H1 (cell line): ENCODE results near the gene TBX6. TPM values are rescaled to one million over a fixed set of nuclear protein-coding genes. Genes with fewer than 3 reads are reported as not detected.

Experiments used
- ASH2L ChIP-seq: fragments of 200-600, 300-600 bp; sonication (generic); IDR thresholded peaks from one replicate; pipeline ENCODE4 v1.7.1; 2017; ENCODE audit warnings: low read length
- ATF2 ChIP-seq: IDR thresholded peaks from 2 replicates; pipeline ENCODE4 v1.6.1; 2012; ENCODE audit warnings: low read length, inconsistent platforms
- BRCA1 ChIP-seq: IDR thresholded peaks from 2 replicates; pipeline ENCODE4 v1.6.1; 2012; ENCODE audit warnings: low read depth, low read length, improper control_type of control experiment
- EGR1 ChIP-seq: IDR thresholded peaks from 2 replicates; pipeline ENCODE4 v1.6.1; 2011; ENCODE audit warnings: low read depth, low read length, borderline replicate concordance
- EP300 ChIP-seq, 2 experiments: IDR thresholded peaks; 1 replicate in 1 of 2; 2 replicates in 1 of 2; pipeline ENCODE4 v1.6.1; 2011 to 2012; ENCODE audit warnings: low read depth in 2 of 2, low read length in 2 of 2, mild to moderate bottlenecking in 2 of 2, borderline replicate concordance in 1 of 2, inconsistent platforms in 1 of 2, moderate library complexity in 1 of 2
- EZH2 ChIP-seq: fragments of 200-600 bp; sonication (generic); IDR thresholded peaks from 2 replicates; pipeline ENCODE4 v1.7.1; 2012; ENCODE audit warnings: low read depth, mild to moderate bottlenecking, moderate library complexity, low read length, inconsistent platforms; ENCODE audit not compliant: severe bottlenecking
- MAX ChIP-seq: IDR thresholded peaks from 2 replicates; pipeline ENCODE4 v1.6.1; 2012; ENCODE audit warnings: inconsistent platforms
- NANOG ChIP-seq: IDR thresholded peaks from 2 replicates; pipeline ENCODE4 v1.6.1; 2011; ENCODE audit warnings: low read length, low read depth, mild to moderate bottlenecking, inconsistent platforms; ENCODE audit not compliant: insufficient read depth, poor library complexity, severe bottlenecking
- RNF2 ChIP-seq: fragments of 200-900, 300-1000 bp; sonication (generic); IDR thresholded peaks from 2 replicates; pipeline ENCODE4 v1.7.1; 2016; ENCODE audit warnings: borderline replicate concordance, low read depth, mild to moderate bottlenecking, antibody characterized with exemption, low read length; ENCODE audit not compliant: poor library complexity, severe bottlenecking; ENCODE audit errors: missing control alignments
- RXRA ChIP-seq: IDR thresholded peaks from 2 replicates; pipeline ENCODE4 v1.6.1; 2011; ENCODE audit warnings: low read depth, mild to moderate bottlenecking, low read length, moderate library complexity; ENCODE audit not compliant: insufficient read depth
- SAP30 ChIP-seq: fragments of 300-600 bp; sonication (generic); IDR thresholded peaks from 2 replicates; pipeline ENCODE4 v1.7.1; 2012; ENCODE audit warnings: low read length, moderate library complexity, mild to moderate bottlenecking, inconsistent platforms; ENCODE audit not compliant: insufficient read depth, insufficient replicate concordance
- SIN3A ChIP-seq, 2 experiments: IDR thresholded peaks in 1 of 2; conservative IDR thresholded peaks in 1 of 2; 2 replicates each; pipeline ENCODE4 v1.6.1; 2011 to 2012; ENCODE audit warnings: low read length in 2 of 2, improper control_type of control experiment in 1 of 2, low read depth in 1 of 2, mild to moderate bottlenecking in 1 of 2
- SP4 ChIP-seq: IDR thresholded peaks from 2 replicates; pipeline ENCODE4 v1.6.1; 2012; ENCODE audit warnings: low read length, inconsistent platforms
- TAF1 ChIP-seq: IDR thresholded peaks from 2 replicates; pipeline ENCODE4 v1.6.1; 2011; ENCODE audit warnings: mild to moderate bottlenecking, low read depth, low read length
- TAF7 ChIP-seq: optimal IDR thresholded peaks from 2 replicates; pipeline ENCODE3; 2011; ENCODE audit warnings: low read depth, mild to moderate bottlenecking, inconsistent platforms, low read length, moderate library complexity, borderline replicate concordance
- TBP ChIP-seq: IDR thresholded peaks from 2 replicates; pipeline ENCODE4 v1.6.1; 2011; ENCODE audit warnings: low read depth, low read length, improper control_type of control experiment
- TCF12 ChIP-seq: IDR thresholded peaks from 2 replicates; pipeline ENCODE4 v1.6.1; 2011; ENCODE audit warnings: low read depth, mild to moderate bottlenecking, low read length
- USF2 ChIP-seq: IDR thresholded peaks from 2 replicates; pipeline ENCODE4 v1.6.1; 2011; ENCODE audit warnings: low read length, improper control_type of control experiment
- YY1 ChIP-seq: IDR thresholded peaks from 2 replicates; pipeline ENCODE4 v1.6.1; 2011; ENCODE audit warnings: low read depth, mild to moderate bottlenecking, low read length
- polyA plus RNA-seq, 7 experiments: library from polyadenylated mRNA; depleted of rRNA in 3 of 7; stranded (reverse) in 5 of 7; unstranded in 2 of 7; fragments of >200 nt in 5 of 7; fragments of 200-250 nt in 2 of 7; gene quantifications; 1 replicate in 5 of 7; 2 replicates in 1 of 7; 4 replicates in 1 of 7; pipeline versions ENCODE4 v1.2.1 to v1.2.3, GENCODE V29; 2011 to 2013; ENCODE audit warnings: missing spikeins in 2 of 7, mixed read lengths in 2 of 7
- total RNA-seq: library from RNA; stranded (reverse); fragmentation: NEBNext Ultra II Directional; extraction: Animal tissue kit (Norgen Biotek cat#: 25700); gene quantifications from 2 replicates; pipeline ENCODE4 v1.2.1, GENCODE V29; 2021

Gene TBX6
- total and polyA plus RNA-seq, 2 of the 8 experiments (the other 6 are each of a cell fraction or from before 2014, with no cell fraction given): 2.2 to 2.8 TPM

- TF ChIP-seq SIN3A (conservative IDR thresholded peaks at IDR 0.05 in 1 of 2, IDR thresholded peaks at IDR 0.05 in 1 of 2; ENCODE audit: low read depth in 1 of 2, low read length in 2 of 2) (peak; percentile 63 to 67; a peak in 2 of 4 replicates), EZH2 (no peak), RNF2 (no peak), TCF12 (no peak), EP300 (IDR thresholded peaks at IDR 0.05; ENCODE audit: borderline replicate concordance in 1 of 2, low read depth in 2 of 2, low read length in 2 of 2) (no peak; a peak in 1 of 3 replicates), USF2 (no peak; the same call in 1 of the 2 replicates), TAF7 (peak; percentile 79), BRCA1 (no peak), MAX (peak; percentile 79), ATF2 (no peak), SP4 (peak; percentile 59; the same call in 1 of the 2 replicates), ASH2L (peak; percentile 94), TAF1 (peak; percentile 79), NANOG (no peak), RXRA (no peak), EGR1 (peak; percentile 6; the same call in 1 of the 2 replicates), TBP (peak; percentile 96), YY1 (peak; percentile 9; the same call in 1 of the 2 replicates), SAP30 (no peak)
These were observed 26.4 kb downstream of the TBX6 start, which contains the start of gene ALDOA (continued) for GRCh38 chr16:30065102-30065942.
